ENCODE data around the gene FSTL3.
"Not testable (repeated sequence)": the region's sequence is repeated elsewhere in the genome, so short reads cannot be mapped to it uniquely, and the experiment has no call there.

Gene FSTL3

GRCh38 chr19:676339-677105, at the start of gene FSTL3:
Gene FSTL3 (plus strand): TSS chr19:676392. CDS start chr19:676424, 32 bp downstream.
- in situ Hi-C loops (cut with MboI; ENCODE audit: low sequenced_read_pairs): no loop called here

GRCh38 chr19:626566-626965, 49.6 kb upstream of the FSTL3 start:
- in situ Hi-C loops (cut with MboI; ENCODE audit: low sequenced_read_pairs): not testable (repeated sequence)

- in situ Hi-C loops (cut with MboI; ENCODE audit: low sequenced_read_pairs): no loop called here
Observed at GRCh38 chr19:628168-628567, 48.0 kb upstream of the FSTL3 start.

DNA sequence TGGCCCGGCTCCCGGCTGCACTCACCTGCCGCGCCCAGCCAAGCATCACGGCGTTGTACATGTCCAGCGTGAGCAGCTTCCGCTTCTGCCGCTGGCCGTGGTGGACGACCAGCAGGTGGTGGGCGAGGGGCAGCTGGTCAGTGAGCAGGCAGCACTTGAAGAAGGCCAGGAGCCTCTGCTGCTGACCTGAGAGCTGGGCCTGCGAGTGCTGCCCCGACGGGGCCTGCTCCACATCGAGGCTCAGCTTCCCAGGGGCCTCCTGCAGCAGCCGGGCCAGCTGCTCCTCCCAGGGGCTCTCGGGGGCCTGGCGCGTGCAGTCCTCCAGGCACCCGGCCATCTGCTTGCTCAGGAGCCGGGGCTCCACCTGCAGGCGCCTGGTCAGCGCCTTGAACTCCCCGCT, 46.7 kb upstream of the FSTL3 start:
- in situ Hi-C loops (cut with MboI; ENCODE audit: low sequenced_read_pairs): not testable (repeated sequence)

DNA sequence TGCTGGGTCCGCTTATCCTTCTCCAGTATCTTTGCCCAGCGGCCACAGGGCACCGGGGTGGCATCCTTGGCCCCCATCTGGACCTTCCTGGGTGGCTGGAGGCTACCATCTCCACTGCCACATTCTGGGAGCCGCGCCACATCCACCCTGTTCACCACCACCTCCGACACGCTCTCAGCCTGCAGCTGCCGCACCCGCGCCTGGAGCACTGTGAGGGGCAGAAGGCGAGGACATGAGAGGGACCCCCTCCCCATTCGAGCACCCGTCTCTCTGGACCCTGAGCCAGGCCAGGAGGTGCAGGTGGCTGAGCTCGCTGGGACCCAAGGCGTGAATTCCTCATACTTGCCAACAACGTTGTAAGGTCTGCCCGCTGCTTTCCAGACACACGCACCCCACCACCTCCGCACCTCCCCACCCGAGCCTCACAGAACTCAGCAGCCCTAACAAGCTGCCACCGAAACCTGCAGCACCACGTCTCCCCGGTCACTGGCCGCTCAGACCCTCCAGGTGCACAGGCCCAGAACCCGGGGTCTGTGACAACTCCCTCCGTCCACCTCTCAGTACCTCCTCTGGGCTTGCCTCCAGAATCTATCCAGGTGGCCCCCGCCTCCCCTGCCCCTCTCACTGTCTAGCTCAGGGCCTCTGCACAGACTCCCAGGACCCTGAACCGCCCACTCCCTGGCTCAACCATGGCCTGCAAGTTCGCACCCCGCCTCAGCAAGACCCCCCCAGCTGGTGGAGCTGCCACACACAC, 46.1 kb upstream of the FSTL3 start:
- in situ Hi-C loops (cut with MboI; ENCODE audit: low sequenced_read_pairs): no loop called here

DNA sequence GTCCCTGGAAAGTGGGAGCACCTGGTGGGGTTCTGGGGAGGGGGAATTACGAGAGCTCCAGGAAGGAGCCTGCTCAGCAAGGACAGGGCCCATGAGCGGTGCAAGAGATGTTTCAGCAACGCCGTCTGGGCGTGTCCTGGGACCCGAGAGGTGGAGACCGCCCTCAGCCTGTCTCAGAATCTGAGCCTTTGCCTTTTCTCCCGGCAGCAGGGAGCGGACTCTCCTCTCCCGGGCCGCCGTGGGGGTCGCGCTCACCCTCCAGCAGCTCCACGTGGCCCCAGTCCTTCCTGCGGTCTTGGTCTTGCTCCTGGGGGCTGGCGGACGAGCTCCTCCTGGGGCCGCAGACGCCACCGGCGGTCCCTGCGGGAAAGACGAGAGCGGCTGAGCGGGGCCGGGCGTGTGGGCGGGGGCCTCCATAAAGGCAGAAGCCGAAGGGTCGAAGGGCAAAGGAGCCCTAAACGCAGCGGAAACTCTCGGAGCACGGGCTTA, 43.6 kb upstream of the FSTL3 start:
- in situ Hi-C loops (cut with MboI; ENCODE audit: low sequenced_read_pairs): no loop called here

- in situ Hi-C loops (cut with MboI; ENCODE audit: low sequenced_read_pairs): no loop called here
Observed at GRCh38 chr19:633068-633785, 43.0 kb upstream of the FSTL3 start, which contains the start of gene POLRMT. Gene POLRMT (minus strand): TSS chr19:633537. CDS start chr19:633512, 25 bp downstream.

- in situ Hi-C loops (cut with MboI; ENCODE audit: low sequenced_read_pairs): no loop called here
Observed at GRCh38 chr19:633786-634639, 42.2 kb upstream of the FSTL3 start.

DNA sequence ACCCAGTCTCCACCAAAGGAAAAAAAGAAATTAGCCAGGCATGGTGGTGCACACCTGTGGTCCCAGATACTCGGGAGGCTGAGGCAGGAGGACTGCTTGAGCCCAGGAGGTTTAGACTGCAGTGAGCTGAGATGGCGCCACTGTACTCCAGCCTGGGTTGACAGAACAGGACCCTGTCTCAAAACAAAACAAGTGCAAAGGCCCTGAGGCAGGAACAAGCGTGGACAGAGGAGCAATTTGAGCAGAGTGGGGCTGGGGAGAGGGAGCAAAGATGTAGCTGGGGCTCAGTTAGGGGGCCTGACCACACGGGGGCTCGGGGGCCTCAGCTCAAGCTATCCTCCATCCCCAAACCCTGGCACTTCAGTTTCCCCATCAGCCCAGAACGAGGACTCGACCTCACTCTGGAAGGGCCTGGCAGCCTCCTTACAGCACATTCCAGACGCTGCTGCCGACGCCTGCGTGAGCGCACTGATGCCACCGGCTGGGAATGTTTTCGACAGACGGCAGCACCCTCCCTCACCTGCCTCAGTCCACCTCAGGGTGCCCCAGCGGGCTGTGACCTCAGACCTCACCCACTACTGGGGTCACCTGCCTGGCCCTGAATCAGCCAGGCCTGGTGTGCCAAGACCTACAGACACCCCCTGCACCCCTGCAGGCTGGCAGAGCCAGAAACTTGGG, 41.1 kb upstream of the FSTL3 start:
- in situ Hi-C loops (cut with MboI; ENCODE audit: low sequenced_read_pairs): no loop called here

- in situ Hi-C loops (cut with MboI; ENCODE audit: low sequenced_read_pairs): no loop called here
Observed at GRCh38 chr19:638906-639252, 37.3 kb upstream of the FSTL3 start.

GRCh38 chr19:639253-640160, 36.7 kb upstream of the FSTL3 start, which contains the start of gene FGF22:
Gene FGF22 (plus strand): TSS chr19:639879. CDS start chr19:639926, 47 bp downstream.
- in situ Hi-C loops (cut with MboI; ENCODE audit: low sequenced_read_pairs): no loop called here

DNA sequence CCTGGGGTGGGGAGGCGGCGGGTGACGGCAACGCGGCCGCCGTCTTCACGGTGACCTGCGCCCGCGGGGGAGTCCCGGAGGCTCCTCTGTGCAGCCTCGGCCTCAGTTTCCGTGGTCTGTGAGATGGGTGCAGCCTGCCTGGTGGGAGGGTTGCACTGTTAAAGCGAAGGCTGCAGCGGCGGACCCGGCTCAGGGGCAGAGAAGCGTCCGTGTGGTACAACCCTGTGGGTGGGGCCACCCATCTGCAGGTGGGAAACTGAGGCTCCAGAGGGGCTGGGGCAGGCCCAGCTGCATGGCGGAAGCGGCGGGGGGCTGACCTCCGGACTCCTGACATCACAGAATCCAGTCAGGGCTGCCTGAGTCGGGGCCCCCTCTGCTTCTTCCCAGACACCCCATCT, 36.0 kb upstream of the FSTL3 start:
- in situ Hi-C loops (cut with MboI; ENCODE audit: low sequenced_read_pairs): no loop called here

GRCh38 chr19:640606-641189, 35.5 kb upstream of the FSTL3 start:
- in situ Hi-C loops (cut with MboI; ENCODE audit: low sequenced_read_pairs): no loop called here

- in situ Hi-C loops (cut with MboI; ENCODE audit: low sequenced_read_pairs): no loop called here
Observed at GRCh38 chr19:641702-642101, 34.5 kb upstream of the FSTL3 start.

DNA sequence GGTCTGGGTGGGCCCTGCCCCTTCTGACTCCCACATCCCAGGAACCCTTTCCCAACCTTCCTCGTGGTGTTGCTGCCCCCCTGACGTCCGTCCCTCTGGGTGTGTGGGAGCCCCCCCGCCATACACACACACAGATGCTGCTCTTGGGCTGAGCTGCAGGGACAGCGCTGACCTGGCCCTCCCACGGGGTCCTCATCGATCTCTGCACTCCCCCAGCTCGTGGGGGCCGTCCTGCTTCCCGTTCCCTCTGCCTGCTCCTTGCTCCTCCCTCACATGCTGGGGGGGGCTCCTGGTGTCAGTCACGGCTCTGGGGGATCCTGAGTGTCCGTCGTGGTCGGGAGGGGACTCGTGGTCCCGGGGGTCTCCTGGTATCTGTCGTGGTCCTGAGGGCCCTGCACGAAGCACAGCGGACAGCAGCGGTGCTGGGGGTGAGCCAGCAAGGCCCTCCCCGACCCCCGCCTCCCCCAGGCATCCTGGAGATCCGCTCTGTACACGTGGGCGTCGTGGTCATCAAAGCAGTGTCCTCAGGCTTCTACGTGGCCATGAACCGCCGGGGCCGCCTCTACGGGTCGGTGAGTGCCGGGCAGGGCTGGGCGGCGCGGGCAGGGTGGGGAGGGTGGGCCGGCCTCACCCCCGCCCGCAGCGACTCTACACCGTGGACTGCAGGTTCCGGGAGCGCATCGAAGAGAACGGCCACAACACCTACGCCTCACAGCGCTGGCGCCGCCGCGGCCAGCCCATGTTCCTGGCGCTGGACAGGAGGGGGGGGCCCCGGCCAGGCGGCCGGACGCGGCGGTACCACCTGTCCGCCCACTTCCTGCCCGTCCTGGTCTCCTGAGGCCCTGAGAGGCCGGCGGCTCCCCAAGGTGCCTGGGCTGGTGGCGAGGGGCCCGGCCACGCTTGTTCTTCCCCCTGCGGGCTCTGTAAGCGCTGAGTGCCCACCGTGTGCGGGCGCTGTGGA, 33.1 kb upstream of the FSTL3 start:
- in situ Hi-C loops (cut with MboI; ENCODE audit: low sequenced_read_pairs): no loop called here

GRCh38 chr19:643736-644135, 32.5 kb upstream of the FSTL3 start:
- in situ Hi-C loops (cut with MboI; ENCODE audit: low sequenced_read_pairs): no loop called here

GRCh38 chr19:644363-644762, 31.8 kb upstream of the FSTL3 start:
- in situ Hi-C loops (cut with MboI; ENCODE audit: low sequenced_read_pairs): no loop called here

Data from hTERT RPE-1 (cell line).